ENCODE measurements around the gene FBXW7.

FBXW7 gene

DNA sequence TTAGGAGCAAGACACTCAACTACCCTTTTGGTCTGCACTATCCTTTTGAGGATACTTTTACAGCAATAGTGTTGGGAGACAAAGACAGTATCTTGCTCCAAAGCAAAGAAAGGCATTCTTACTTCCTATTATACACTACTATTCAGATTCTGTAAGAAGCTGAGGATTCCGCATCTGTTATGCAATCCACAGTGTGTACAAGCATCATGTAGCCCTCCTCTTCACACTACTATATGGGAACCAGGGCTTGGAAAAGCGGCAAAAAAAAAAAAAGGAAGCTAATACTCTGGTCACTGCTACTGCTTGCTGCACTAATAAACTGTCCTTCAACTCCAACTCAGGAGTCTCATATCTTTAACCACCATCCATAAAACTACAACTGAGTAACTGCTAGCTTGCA is 59.1 kb downstream of the FBXW7 start:
- DNase-seq (ENCODE audit: low read depth in 2 of 3, low spot score in 1 of 3): no peak

DNA sequence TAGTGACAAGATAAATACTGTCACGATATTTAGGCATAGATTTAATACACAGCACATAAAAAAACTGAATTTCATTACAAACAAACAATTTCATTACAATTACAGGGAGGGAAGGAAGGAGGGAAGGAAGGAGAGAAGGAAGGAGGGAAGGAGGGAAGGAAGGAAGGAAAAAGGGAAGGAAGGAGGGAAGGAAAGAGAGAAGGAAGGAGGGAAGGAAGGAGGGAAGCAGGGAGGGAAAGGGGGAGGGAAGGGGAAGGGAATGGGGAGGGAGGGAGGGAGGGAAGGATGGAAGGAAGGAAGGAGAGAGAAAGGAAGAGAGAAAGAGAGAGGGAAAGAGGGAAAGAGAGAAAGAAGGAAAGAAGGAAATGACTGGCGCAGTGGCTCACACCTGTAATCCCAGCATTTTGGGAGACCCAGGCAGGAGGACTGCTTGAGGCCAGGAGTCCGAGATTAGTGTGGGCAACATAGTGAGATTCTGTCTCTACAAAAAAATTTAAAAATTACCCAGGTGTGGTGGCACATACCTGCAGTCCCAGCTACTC is 64.6 kb downstream of the FBXW7 start:
- DNase-seq (ENCODE audit: low read depth in 2 of 3, low spot score in 1 of 3): no peak

DNA sequence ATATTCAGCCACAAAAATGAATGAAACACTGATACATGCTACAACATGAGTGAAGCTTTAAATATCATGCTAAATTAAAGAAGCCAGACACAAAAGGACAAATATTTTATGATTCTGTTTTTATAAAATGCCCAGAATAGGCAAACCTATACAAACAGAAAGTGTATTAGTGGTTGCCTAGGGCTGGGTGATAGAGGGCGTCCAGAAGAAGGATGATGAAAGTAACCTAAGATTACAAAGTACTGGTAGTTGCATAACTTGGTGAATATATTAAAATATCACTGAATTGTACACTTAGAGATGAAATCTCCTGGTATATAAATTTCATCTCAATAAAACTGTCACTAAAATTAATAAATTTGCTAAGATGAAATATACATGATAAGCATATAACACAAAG is 67.5 kb downstream of the FBXW7 start:
- DNase-seq (ENCODE audit: low read depth in 2 of 3, low spot score in 1 of 3): no peak

DNA sequence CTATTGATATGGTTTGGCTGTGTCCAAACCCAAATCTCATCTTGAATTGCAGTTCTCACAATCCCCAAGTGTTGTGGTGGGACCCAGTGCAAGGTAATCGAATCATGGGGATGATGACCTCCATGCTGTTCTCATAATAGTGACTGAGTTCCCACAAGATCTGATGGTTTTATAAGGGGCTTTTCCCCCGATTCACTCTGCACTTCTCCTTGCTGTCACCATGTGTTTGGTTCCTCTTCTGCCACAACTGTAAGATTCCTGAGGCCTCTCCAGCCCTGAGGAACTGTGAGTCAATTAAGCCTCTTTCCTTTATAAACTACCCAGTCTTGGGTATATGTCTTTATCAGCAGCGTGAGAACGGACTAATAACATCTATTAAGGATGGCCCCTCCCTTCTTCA is 68.8 kb downstream of the FBXW7 start:
- DNase-seq (ENCODE audit: low read depth in 2 of 3, low spot score in 1 of 3): no peak

DNA sequence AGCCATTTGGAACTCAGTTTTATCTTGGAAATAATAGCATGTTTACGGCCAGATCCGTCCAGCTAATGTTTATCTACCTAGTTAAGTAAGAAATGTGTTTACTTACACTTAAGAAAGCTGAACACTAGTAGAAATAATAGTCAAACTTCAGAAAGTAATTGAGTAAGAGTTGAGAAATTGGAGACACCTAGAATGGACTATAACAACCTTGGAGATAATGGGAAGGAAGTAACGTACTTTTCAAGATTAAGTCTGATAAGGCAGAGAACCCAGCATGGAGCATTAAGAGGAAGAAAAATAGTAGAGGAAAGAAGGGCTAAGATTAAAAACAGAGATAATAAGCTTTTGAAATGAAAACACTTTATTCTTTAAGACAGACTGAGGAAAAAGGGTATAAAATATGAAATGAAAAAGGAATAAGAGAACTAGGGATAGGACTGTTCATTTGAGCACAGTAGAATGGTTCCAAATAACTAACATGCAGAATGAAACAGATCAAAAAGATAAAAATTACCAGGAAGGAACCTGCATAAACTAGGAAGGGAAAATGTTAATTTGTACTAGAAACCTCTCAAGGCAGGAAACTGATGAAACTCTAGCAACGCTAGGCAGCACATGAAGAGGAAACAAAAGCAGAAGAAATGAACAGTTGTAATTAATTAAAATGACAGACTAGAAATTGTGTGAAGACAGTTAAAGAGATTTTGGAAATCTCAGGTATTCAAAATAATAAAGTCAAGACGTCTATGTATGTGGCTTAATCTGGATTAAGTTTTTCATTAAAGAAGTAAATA is 71.7 kb downstream of the FBXW7 start:
- DNase-seq (ENCODE audit: low read depth in 2 of 3, low spot score in 1 of 3): no peak

- DNase-seq (ENCODE audit: low read depth in 2 of 3, low spot score in 1 of 3): no peak
Measured at GRCh38 chr4:152463562-152463961, 72.3 kb downstream of the FBXW7 start.

GRCh38 chr4:152462695-152463094 is 73.2 kb downstream of the FBXW7 start:
- DNase-seq (ENCODE audit: low read depth in 2 of 3, low spot score in 1 of 3): no peak

- no peak for DNase-seq (ENCODE audit: low read depth in 2 of 3, low spot score in 1 of 3)
Measured at GRCh38 chr4:152462047-152462446, 73.8 kb downstream of the FBXW7 start.

GRCh38 chr4:152460488-152460887 is 75.4 kb downstream of the FBXW7 start:
- DNase-seq (ENCODE audit: low read depth in 2 of 3, low spot score in 1 of 3): no peak

GRCh38 chr4:152459326-152459725 is 76.6 kb downstream of the FBXW7 start:
- DNase-seq (ENCODE audit: low read depth in 2 of 3, low spot score in 1 of 3): no peak

- no peak for DNase-seq (ENCODE audit: low read depth in 2 of 3, low spot score in 1 of 3)
Measured at GRCh38 chr4:152458801-152459302, 77.0 kb downstream of the FBXW7 start.

DNA sequence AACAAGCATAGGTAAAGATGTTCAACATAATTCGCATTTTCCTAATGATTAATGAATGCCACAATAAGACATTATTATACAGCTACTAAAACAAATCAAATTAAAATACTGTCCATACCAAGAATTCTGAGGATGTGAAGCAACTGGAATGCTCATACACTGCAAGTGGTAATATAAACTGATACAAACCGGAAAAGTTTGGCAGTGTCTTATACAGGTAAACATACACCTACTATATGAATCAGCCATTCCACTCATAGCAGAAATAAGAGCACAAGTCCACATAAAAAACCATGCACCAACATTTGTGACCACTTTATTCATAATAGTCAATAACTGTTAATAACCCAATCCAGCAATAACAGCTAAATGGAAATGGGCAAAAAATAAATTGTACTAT is 79.3 kb downstream of the FBXW7 start:
- no peak for DNase-seq (ENCODE audit: low read depth in 2 of 3, low spot score in 1 of 3)

DNA sequence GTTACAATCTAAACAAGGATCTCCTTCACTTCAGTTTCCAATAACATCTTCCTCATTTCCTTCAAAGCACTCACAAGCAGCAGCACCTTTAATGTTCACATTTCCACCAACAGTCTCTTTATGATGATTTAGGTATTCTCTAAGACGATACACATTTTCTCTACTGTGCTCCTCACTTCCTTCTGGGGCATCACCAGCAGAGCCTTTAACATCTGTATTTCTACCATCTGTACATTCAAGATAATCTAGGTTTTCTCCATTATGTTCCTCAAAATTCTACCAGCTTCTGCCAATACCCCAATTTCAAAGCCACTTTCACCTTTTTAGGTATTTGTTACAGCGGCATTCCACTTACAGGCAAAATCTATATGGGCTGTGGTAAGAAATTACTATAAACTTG is 80.6 kb downstream of the FBXW7 start:
- DNase-seq (ENCODE audit: low read depth in 2 of 3, low spot score in 1 of 3): no peak

GRCh38 chr4:152454398-152455011 is 81.4 kb downstream of the FBXW7 start:
- no peak for DNase-seq (ENCODE audit: low read depth in 2 of 3, low spot score in 1 of 3)

GRCh38 chr4:152451496-152451895 is 84.4 kb downstream of the FBXW7 start:
- no peak for DNase-seq (ENCODE audit: low read depth in 2 of 3, low spot score in 1 of 3)

GRCh38 chr4:152448854-152449253 is 87.0 kb downstream of the FBXW7 start:
- DNase-seq (ENCODE audit: low read depth in 2 of 3, low spot score in 1 of 3): no peak

DNA sequence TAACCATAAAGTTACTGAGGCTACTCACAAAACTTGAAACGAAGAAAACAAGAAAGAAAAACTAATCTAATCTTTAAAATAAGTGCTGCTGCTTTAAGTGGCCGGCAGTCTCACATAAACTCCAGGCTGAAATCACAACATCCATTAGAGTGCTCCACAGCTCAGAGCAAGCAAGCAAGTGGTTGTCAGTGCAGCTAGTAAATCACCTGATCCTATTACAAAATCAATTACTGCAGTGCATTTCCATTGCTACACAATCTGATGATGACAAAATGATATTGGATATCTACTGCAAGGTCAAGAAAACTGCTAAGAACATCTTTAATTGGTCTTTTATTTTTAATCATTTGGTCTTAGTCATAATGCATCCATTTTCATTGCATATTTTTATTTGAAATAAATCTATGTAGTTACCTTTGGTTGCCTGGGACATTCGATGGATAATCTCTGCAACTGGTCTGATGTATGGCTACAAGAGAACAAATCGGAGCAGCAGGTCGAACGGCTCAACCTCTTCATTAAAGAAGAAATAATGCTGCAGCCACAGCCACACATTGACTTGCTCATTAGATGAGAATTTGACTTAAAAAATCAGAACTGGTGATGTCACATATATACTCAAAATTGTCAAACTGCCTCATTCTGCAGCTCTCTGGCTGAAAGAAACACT is 87.7 kb downstream of the FBXW7 start:
- DNase-seq (ENCODE audit: low read depth in 2 of 3, low spot score in 1 of 3): no peak

DNA sequence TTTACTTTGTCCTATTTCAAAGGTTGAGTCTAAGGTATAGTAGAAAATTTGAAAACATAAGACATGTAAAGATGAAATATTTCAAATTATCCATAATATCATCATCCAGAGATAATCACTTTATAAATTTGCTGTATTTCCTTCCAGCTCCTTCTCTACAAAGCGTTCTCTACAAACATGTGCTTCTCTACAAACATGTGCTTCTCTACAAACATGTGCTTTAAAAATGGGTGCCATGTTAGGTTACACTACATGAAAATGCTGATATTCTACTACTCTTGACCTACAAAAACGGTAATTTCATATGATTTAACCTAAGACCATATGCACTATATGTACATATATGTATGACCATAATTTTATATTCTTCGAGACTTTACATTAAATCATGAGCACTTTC is 92.0 kb downstream of the FBXW7 start:
- no peak for DNase-seq (ENCODE audit: low read depth in 2 of 3, low spot score in 1 of 3)

- no peak for DNase-seq (ENCODE audit: low read depth in 2 of 3, low spot score in 1 of 3)
Measured at GRCh38 chr4:152437561-152437960, 98.3 kb downstream of the FBXW7 start.

GRCh38 chr4:152436384-152436783 is 99.5 kb downstream of the FBXW7 start:
- no peak for DNase-seq (ENCODE audit: low read depth in 2 of 3, low spot score in 1 of 3)

DNA sequence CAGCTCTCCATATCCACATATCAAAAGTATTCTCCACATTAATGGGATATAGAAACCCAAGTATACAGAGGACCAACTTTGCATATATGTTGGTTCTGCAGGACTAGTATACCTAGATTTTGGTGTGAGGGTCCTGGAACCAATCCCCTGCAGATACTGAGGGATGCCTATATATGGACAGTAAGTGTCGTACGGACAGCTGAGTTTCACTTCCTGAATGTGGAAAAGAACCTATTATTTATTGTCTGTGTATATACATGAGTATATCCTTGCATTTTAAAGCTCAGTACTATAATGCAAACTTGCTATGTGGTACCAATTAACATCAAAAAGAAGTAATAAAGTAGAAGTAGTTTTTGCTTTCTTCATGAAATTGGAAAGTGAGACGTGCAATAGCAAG is 101.9 kb downstream of the FBXW7 start:
- no peak for DNase-seq (ENCODE audit: low read depth in 2 of 3, low spot score in 1 of 3)

DNA sequence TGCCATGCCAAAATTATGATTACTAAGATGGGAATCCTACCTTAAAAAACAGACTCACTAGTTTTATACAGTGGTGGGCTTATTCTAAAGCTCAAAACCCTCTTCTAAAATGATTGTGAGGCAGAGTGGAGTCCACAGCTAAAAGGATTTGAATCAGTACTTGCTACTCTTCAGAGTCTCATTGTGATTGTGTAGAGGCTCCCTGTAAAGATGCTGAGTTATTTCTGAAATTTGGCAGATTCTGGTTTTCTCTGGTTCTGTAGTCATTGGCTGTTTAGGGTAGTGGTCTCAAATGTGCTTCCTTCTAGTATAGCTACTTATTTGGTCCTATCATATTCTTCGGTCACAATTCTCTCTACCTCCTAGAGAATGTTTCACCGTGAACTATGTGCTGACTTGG is 104.1 kb downstream of the FBXW7 start:
- no peak for DNase-seq (ENCODE audit: low read depth in 2 of 3, low spot score in 1 of 3)

Data from stimulated activated CD4-positive, alpha-beta T cell treated with anti-CD3 and anti-CD28 coated beads, Interleukin-12 subunit alpha, Interleukin-12 subunit beta, amount 100 ng/mL, for 48 hours (primary cell).